DOHH2 (cell line): Measurements from ENCODE around the gene SMIM22.

Experiments
- H3F3A ChIP-seq: fragments of 200-600 bp; sonication (generic), shearing (Covaris generic); 2 replicates; pipeline ENCODE4 v1.6.0; 2016; ENCODE audit warnings: antibody characterized with exemption, mild to moderate bottlenecking; ENCODE audit not compliant: control insufficient read depth, insufficient read depth
- H3K27ac ChIP-seq: fragments of 200-600 bp; sonication (generic); 2 replicates; pipeline ENCODE4 v1.5.1; 2014; ENCODE audit warnings: low read depth, mild to moderate bottlenecking, low read length, moderate library complexity
- H3K27me3 ChIP-seq: fragments of 200-600 bp; sonication (generic); 2 replicates; pipeline ENCODE4 v1.6.1; 2014; ENCODE audit warnings: mild to moderate bottlenecking, low read length, mixed read lengths; ENCODE audit not compliant: control insufficient read depth
- H3K36me3 ChIP-seq: fragments of 200-600 bp; sonication (generic); 2 replicates; pipeline ENCODE4 v1.6.1; 2014; ENCODE audit warnings: mild to moderate bottlenecking, low read length, moderate library complexity, mixed read lengths; ENCODE audit not compliant: control insufficient read depth
- H3K4me1 ChIP-seq: fragments of 200-600 bp; sonication (generic); 2 replicates; pipeline ENCODE4 v1.6.1; 2014; ENCODE audit warnings: mild to moderate bottlenecking, low read length, mixed read lengths; ENCODE audit not compliant: control insufficient read depth
- H3K4me2 ChIP-seq: fragments of 200-600 bp; sonication (generic); 2 replicates; pipeline ENCODE4 v1.6.0; 2014; ENCODE audit warnings: mild to moderate bottlenecking, low read length, moderate library complexity
- H3K4me3 ChIP-seq: fragments of 200-600 bp; sonication (generic); 2 replicates; pipeline ENCODE4 v1.5.1; 2014; ENCODE audit warnings: mild to moderate bottlenecking, low read length, mixed read lengths
- H3K79me2 ChIP-seq: fragments of 200-600 bp; sonication (generic); 2 replicates; pipeline ENCODE4 v1.6.1; 2014; ENCODE audit warnings: mild to moderate bottlenecking, low read length, mixed read lengths; ENCODE audit not compliant: control insufficient read depth
- H3K9me2 ChIP-seq: fragments of 200-600 bp; sonication (generic); replicated peaks from 2 replicates; pipeline ENCODE4 v1.6.1; 2014; ENCODE audit warnings: mild to moderate bottlenecking, low read length, mixed read lengths; ENCODE audit not compliant: control insufficient read depth
- H3K9me3 ChIP-seq: fragments of 200-600 bp; sonication (generic); 2 replicates; pipeline ENCODE4 v1.6.1; 2014; ENCODE audit warnings: antibody characterized with exemption, low read length, mixed read lengths; ENCODE audit not compliant: control insufficient read depth, insufficient read depth
- H4K20me1 ChIP-seq: fragments of 200-600 bp; sonication (generic); 2 replicates; pipeline ENCODE4 v1.6.0; 2014; ENCODE audit warnings: low read depth, mild to moderate bottlenecking, antibody characterized with exemption, low read length, moderate library complexity; ENCODE audit not compliant: control insufficient read depth, insufficient read depth
- CTCF ChIP-seq: fragments of 200-600 bp; sonication (generic); IDR thresholded peaks from one replicate; pipeline ENCODE4 v1.5.1; 2014; ENCODE audit warnings: antibody characterized with exemption, mild to moderate bottlenecking, low read depth, low read length; ENCODE audit not compliant: poor library complexity, severe bottlenecking
- EZH2phosphoT487 ChIP-seq: fragments of 200-600 bp; sonication (generic); IDR thresholded peaks from 2 replicates; pipeline ENCODE4 v1.6.1; 2017; ENCODE audit warnings: borderline replicate concordance, mild to moderate bottlenecking, antibody characterized with exemption, low read length, moderate library complexity, mixed read lengths

Gene SMIM22

GRCh38 chr16:4800290-4801041 is 5.3 kb downstream of the SMIM22 start:
- peak overlapping the region; percentile 94 for H3K4me2 ChIP-seq
- H3K4me3 ChIP-seq: peak overlapping the region; percentile 16; the same call in 1 of the 2 replicates
- no peaks in the 10 kb centered on the region for H4K20me1 ChIP-seq

GRCh38 chr16:4801051-4801961 is 6.1 kb downstream of the SMIM22 start:
- no peaks in the 10 kb centered on the region for H3K79me2 ChIP-seq
- H3K36me3 ChIP-seq: peaks cover 14% of the 10 kb centered on the region
- H3K27me3 ChIP-seq: no peaks in the 10 kb centered on the region
- TF ChIP-seq CTCF (no peak), EZH2phosphoT487 (no peak)
- peaks cover 32% of the 10 kb centered on the region for H3K4me1 ChIP-seq
- H3K4me2 ChIP-seq: peak overlapping the region; percentile 94
- H3K4me3 ChIP-seq: peak overlapping the region; percentile 87
- H3K9me2 ChIP-seq: no peaks in the 10 kb centered on the region
- peaks cover 7% of the 10 kb centered on the region; the same call in 1 of the 2 replicates for H3F3A ChIP-seq
- no peaks in the 10 kb centered on the region for H4K20me1 ChIP-seq
- H3K9me3 ChIP-seq: no peaks in the 10 kb centered on the region
- H3K27ac ChIP-seq: peak overlapping the region; percentile 38; the same call in 1 of the 2 replicates

More at GRCh38 chr16:4800290-4801041, 5.3 kb downstream of the SMIM22 start:
- no peaks in the 10 kb centered on the region for H3K9me3 ChIP-seq
- no peaks in the 10 kb centered on the region for H3K27me3 ChIP-seq
- H3K27ac ChIP-seq: no peak overlapping the region
- H3F3A ChIP-seq: peaks cover 7% of the 10 kb centered on the region; the same call in 1 of the 2 replicates
- H3K4me1 ChIP-seq: peaks cover 32% of the 10 kb centered on the region
- peaks cover 12% of the 10 kb centered on the region for H3K36me3 ChIP-seq
- TF ChIP-seq CTCF (no peak), EZH2phosphoT487 (no peak)
- H3K9me2 ChIP-seq: no peaks in the 10 kb centered on the region
- H3K79me2 ChIP-seq: no peaks in the 10 kb centered on the region

- Histone ChIP-seq H3K4me1 (peaks cover 32% of the 10 kb centered on the region), H3K4me2 (peak within 1 kb of the TSS; percentile 94), H3K4me3 (peak within 1 kb of the TSS; percentile 87), H3K9me3 (no peaks in the 10 kb centered on the region), H3K36me3 (peaks cover 17% of the 10 kb centered on the region), H3K79me2 (no peaks in the 10 kb centered on the region), H3K27ac (peak within 1 kb of the TSS; percentile 45), H4K20me1 (no peaks in the 10 kb centered on the region), H3F3A (peaks cover 7% of the 10 kb centered on the region; the same call in 1 of the 2 replicates), H3K27me3 (no peaks in the 10 kb centered on the region), H3K9me2 (no peaks in the 10 kb centered on the region)
- TF ChIP-seq CTCF: no peak
- no peak for TF ChIP-seq EZH2phosphoT487
Measured at GRCh38 chr16:4801962-4802658, 6.9 kb downstream of the SMIM22 start, which contains the start of gene ROGDI. Gene ROGDI (minus strand): TSS chr16:4802633. CDS start chr16:4802571, 62 bp downstream.
